HG03095 (cell line): Measurements from ENCODE around the gene UBE2H.
"Not testable (repeated sequence)": the region's sequence is repeated elsewhere in the genome, so short reads cannot be mapped to it uniquely, and the experiment has no call there.

Experiments
- ATAC-seq: cut with Tn5 transposase; IDR thresholded peaks from one replicate; pipeline ENCODE4 v1.9.1; 2021; ENCODE audit warnings: moderate library complexity; ENCODE audit not compliant: unreplicated experiment

Gene UBE2H

GRCh38 chr7:129875745-129876411 is 76.9 kb downstream of the UBE2H start:
- ATAC-seq, result no peak

- ATAC-seq, result no peak
Observed at GRCh38 chr7:129875160-129875559, 77.6 kb downstream of the UBE2H start.

GRCh38 chr7:129874722-129875121 is 78.0 kb downstream of the UBE2H start:
- ATAC-seq, result no peak

- no peak for ATAC-seq
Observed at GRCh38 chr7:129872054-129872453, 80.7 kb downstream of the UBE2H start.

GRCh38 chr7:129870668-129871067 is 82.1 kb downstream of the UBE2H start:
- no peak for ATAC-seq

- no peak for ATAC-seq
Observed at GRCh38 chr7:129866251-129866650, 86.5 kb downstream of the UBE2H start.

GRCh38 chr7:129865925-129866201 is 86.9 kb downstream of the UBE2H start:
- ATAC-seq, result no peak

GRCh38 chr7:129865093-129865924 is 87.5 kb downstream of the UBE2H start:
- ATAC-seq, result no peak

GRCh38 chr7:129864676-129865075 is 88.1 kb downstream of the UBE2H start:
- ATAC-seq, result not testable (repeated sequence)

- ATAC-seq, result no peak
Observed at GRCh38 chr7:129864042-129864441, 88.7 kb downstream of the UBE2H start.

- ATAC-seq, result no peak
Observed at GRCh38 chr7:129862682-129863081, 90.1 kb downstream of the UBE2H start.

GRCh38 chr7:129860784-129861183 is 92.0 kb downstream of the UBE2H start:
- ATAC-seq, result not testable (repeated sequence)

GRCh38 chr7:129859183-129859582 is 93.6 kb downstream of the UBE2H start:
- peak; percentile 60 for ATAC-seq

- no peak for ATAC-seq
Observed at GRCh38 chr7:129858490-129858889, 94.3 kb downstream of the UBE2H start.

- ATAC-seq, result no peak
Observed at GRCh38 chr7:129857313-129857712, 95.4 kb downstream of the UBE2H start.

- ATAC-seq, result no peak
Observed at GRCh38 chr7:129855935-129856717, 96.6 kb downstream of the UBE2H start.

- no peak for ATAC-seq
Observed at GRCh38 chr7:129855234-129855673, 97.5 kb downstream of the UBE2H start.

- no peak for ATAC-seq
Observed at GRCh38 chr7:129854401-129854800, 98.4 kb downstream of the UBE2H start.

- no peak for ATAC-seq
Observed at GRCh38 chr7:129853661-129854268, 99.0 kb downstream of the UBE2H start.

- no peak for ATAC-seq
Observed at GRCh38 chr7:129851809-129852208, 101.0 kb downstream of the UBE2H start.

- ATAC-seq, result no peak
Observed at GRCh38 chr7:129851174-129851573, 101.6 kb downstream of the UBE2H start.
